GM19351 (cell line): ENCODE data around the gene CTSH.
"Not testable (repeated sequence)": the region's sequence is repeated elsewhere in the genome, so short reads cannot be mapped to it uniquely, and the experiment has no call there.

ENCODE experiments used
- ATAC-seq: cut with Tn5 transposase; IDR thresholded peaks from one replicate; pipeline ENCODE4 v1.9.1; 2021; ENCODE audit warnings: mild to moderate bottlenecking, moderate library complexity; ENCODE audit not compliant: unreplicated experiment

CTSH gene

GRCh38 chr15:78942741-78943140 is 2.1 kb downstream of the CTSH start:
- ATAC-seq = no peak

GRCh38 chr15:78938658-78939488 is 6.0 kb downstream of the CTSH start:
- ATAC-seq = peak; percentile 61

- ATAC-seq = no peak
These were observed 7.6 kb downstream of the CTSH start for GRCh38 chr15:78937132-78937739.

DNA sequence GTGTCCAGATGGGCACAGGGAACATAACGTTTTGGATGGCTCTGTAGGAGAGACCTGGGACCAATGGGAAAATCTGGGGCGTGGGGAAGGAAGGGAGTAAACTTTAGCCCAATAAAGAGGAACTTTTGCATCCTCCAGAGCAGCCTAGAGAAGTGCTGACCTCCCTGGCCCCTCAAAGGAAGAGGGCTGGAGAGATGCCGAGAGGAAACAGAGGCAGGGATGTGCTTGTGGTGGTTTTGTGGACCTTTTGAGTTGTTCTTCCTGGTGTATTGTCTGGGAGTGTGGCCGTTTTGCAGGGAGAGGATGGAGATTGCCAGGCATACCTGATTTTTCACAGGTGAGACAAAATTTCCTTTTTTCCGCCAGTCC is 10.2 kb downstream of the CTSH start:
- no peak for ATAC-seq

DNA sequence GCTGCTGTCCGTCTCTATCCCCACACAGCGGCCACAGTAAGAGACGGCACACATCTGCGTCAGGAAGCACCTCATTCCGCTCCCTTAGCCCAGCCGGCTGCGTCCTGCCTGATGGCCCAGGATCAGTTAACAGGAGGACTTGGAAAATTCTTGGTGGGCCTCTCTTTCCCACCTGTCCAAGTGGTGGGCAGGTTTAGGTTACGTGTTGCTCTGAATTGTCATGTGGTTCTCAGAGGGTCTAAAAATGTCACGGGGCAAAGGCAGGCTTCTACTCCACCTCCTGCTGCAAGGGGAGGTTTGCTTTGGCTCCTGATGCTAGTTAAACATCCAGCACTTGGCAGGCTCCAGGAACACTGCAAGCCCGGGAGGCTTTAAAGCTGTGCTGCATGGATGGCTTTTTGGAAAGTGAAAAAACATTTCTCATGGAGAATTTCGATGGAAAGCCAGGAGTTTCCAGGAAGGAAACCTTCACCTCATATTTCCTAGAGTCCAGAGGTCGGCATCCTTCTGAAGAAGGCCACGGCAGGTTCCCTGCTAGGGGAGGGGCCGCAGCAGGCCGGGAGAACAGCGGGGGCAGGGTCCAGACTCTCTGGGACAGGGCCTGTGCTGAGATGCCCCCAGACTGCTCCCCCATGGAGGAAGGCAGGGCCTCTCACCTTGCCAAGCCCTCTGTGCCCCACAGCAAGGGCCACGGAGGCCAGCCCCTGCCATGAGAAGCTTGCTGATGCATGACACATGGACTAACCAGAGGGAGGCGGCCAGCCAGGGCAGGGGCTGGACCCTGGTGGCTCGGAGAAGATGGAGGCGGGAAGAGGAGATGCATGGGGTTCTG is 10.8 kb downstream of the CTSH start:
- no peak for ATAC-seq

- no peak for ATAC-seq
These were observed 11.5 kb downstream of the CTSH start for GRCh38 chr15:78933187-78933822.

- ATAC-seq = no peak
These were observed 12.5 kb downstream of the CTSH start for GRCh38 chr15:78932258-78932808.

DNA sequence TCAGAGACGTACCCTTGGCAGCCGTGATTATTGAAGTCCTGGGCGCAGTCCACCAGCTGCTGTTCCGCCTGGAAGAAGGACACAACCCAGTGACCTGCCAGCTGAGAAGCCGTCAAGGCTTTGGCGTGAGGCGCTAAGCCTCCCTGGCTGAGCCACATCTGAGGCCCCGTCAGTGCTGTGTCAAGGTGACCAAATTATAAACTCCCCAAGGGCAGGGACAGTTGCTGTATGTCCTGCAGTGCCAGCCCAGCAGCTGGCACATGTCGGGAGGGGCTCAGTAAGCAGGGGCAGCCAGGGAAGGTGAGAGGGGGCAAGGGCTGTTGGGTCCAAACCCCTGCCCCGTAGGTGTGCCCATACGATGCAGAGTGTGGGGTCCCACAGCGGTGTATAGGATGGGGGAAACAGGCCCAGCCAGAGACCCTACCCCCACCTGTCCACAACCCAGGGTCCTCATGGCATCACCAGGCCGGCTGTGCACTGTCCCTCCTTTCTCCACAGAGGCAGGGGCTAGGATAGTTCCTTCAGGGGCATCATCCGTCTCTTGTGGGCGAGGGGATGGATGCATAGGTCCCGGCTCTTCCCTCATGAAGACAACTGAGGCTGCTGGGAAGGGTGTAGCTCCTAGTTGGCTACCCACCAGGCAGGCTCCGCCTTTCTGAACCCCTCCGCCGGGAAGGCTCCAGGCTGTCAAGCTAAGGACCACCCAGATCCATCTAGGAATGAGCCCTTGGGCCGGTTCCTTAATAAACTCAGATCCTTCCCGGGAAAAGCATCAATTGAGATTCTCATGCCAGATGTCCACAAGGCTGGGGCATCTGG is 13.2 kb downstream of the CTSH start:
- ATAC-seq = no peak

DNA sequence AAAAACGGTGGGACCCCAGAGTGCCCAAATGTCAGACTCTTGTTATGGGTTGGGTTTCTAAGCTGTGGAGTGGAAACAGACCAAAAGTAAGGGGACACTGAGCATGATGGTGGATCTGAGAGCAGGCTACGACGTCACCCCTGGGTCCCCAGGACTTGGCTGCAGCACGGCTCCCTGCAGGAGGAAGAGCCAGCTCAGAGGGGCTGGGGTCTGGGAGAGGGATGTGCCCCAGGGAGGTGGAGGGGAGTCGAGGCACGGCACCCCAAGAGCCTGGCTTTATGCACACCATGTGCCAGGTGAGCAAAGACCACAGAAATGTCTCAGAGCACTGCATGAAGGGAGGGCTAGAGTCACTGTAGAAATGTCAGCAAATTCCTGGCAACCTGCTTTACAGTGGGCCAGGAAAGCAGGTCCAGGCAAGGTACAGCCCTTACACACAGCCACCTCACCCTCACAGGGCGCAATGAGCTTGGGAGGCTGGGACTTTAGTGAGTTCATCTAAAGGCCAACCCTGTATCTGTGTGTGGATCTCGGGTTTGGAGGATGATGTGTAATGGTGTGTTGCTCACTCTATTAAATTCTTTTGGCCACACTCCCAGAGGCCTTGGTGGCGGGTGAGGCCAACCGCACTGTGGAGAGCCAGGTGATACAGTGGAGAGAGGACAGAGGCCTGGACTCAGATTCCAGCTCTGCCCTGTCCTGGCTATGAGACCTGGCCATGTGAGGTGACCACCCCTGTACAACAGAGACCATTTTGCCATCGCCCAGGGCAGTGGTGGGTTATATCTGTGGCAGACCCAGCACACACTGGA is 14.1 kb downstream of the CTSH start:
- no peak for ATAC-seq

DNA sequence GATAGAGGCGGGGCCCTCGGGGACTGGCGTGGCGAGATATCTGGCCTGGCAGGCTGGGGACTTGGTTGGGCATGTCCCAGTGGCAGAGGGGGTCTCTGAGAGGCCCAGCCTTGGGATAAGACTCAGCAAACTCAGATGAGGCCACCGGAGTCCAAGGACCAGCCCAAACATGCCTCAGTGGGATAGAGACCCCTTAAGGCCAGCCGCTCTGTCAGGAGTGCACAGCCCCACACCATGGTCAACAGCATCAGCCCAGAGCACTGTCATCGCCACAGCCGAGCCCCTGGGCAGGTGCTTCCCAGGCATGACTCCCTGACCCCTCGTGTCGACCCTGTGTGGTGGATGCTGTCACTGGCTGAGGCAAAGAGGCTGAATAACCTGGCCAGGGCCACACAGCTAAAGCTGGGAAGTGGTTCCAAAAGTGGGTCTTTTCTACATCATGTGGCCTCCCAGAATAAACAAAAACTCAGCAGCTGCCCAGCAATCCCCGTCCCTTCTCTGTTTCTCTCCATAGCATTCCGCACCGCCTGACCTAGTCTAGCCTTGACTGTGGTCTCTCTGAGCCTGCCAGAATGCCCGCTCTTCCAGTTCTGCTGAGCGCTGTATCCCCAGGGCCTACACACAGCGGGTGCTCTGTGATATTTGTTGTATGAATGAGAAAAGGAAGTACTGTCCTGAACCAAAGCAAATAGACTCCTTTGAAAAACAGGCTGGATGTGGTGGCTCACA is 15.1 kb downstream of the CTSH start:
- ATAC-seq = no peak

DNA sequence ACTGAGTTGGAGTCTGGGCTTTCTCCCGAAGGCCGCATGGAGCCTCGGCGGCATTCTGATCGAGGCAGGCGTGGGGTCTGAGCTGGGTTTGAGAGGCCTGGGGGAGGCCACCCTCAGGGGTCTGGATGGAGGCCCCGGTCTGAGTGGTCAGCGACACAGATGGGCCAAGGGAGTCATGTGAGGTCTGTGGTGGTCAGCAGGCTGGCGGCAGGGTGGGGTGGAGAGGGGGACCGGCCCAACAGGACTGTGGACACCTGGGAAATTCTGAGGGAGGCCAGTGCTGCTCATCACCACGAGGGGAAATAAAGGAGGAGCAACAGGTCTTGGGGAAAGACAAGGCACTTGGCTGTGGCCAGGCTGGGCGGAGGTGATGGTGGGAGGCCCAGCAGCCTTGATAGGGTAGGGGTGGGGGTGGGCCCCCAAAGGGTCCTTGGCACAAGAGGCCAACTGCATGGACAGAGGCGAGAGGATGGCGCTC is 16.2 kb downstream of the CTSH start:
- no peak for ATAC-seq

DNA sequence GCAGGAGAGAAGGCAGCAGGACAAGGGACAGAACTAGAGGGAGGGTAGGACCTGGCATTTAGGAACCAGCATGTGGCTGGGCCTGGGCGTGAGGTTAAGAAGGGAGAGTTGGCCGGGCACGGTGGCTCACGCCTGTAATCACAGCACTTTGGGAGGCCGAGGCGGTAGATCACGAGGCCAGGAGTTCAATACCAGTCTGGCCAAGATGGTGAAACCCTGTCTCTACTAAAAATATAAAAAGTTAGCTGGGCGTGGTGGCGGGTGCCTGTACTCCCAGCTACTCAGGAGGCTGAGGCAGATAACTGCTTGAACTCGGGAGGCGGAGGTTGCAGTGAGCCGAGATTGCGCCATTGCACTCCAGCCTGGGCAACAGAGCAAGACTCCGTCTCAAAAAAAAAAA is 16.7 kb downstream of the CTSH start:
- not testable (repeated sequence) for ATAC-seq

DNA sequence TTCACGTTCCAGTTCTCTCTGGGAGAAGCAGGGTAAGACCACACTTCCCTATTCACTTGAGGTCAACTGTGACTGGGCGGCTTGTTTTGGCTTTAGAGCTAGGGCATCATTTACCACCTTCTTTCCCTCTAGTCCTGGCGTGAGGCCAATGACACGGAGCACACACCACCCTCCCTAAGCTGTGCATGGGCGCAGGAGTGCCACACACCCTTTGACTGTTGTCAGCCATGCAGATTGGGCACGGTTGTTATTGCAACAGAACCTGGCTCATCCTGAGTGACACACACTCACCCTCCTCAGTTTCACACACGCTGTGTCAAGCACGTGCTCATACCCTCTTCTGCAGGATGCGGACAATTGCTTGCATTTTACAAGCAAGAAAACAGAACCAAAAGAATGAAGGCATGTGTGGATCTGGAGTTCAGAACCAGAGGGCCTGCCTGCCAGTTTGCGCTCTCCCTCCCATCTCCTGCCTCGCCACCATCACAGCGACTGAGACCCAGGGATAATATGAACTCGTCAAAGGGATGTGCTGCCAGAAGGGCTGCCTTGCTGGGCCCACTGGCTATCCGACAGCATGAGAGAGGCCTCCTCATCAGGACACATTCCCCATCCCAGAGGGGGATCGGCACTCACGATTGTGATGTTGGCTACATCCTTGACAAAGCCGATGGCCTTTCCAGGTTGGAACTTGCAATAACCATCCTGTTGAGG is 17.6 kb downstream of the CTSH start:
- ATAC-seq = no peak

DNA sequence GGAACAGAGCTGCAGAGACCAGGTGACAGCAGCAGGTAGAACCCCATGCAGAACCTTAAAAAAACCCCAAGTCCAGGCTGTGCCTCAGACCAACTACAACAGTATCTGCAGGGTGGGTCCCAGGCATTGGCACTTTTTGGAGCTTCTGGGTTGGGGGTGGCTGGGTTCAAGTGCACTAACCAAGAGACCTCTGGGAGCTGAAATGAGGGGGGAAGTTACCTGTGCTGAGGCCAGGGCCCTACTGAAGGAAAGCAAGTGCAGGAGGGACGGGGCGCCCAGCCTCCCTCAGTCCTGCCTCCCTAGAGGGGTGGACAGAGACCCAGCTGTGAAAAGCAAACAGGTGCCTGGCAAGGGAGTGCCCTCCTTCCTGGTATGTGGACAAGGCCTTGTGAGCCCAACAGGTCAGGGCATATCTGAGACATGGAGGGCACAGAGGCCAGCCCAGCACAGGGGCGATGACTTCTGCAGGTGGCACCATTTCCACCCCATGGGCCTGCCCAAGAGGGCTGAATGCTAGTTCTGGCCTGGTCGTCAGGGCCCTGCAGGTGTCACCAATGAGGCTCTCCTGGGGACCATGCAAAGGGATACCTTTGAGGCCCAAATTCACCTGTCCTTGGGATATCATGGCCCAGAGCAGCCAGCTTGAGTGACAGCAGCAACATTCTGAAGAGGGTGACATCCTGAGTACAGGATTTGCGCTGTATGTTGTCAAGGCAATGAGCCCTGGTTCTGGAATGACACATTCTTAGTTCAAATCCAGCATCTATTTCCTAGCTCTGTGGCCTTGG is 18.7 kb downstream of the CTSH start:
- no peak for ATAC-seq

GRCh38 chr15:78925076-78925624 is 19.7 kb downstream of the CTSH start:
- no peak for ATAC-seq

DNA sequence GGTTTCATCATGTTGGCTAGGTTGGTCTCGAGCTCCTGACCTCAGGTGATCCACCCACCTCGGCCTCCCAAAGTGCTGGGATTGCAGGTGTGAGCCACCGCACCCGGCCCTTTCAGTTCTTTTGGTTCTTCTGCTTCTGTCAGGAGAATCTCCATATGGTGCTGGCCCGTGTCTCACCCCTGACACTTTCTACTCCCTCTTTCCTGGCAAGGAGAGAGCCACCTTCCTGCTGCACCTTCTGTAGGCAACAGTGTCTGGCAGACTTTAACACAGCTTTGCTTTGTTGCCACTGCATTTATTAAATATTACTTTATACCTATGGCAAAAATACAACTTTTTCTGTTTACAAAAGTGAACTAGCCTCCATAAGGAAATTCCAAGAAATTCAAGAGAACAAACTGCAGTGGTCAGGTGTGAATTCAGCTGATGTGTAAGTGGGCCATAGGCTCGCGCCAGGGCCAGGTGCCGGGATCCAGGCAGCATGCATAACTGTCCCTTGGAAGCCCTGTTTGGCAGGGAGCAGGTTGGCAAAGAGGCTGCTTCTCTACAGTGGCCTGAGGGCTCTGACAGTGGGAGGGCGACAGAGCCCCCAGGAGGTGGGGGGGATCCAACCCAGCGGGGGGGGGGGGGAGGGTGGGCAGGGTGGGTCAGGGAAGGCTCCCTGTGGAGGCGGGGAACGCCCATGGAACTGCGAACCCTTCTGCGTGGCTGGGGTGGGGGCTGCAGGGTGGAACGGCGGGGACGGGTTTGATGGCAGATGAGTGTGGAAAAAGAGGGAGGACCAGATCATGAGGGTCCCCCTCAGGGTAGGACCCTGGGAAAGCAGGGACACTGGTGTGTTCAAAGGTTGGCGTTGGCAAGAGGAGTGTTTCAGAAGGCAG is 21.1 kb downstream of the CTSH start:
- no peak for ATAC-seq
